Stimulated activated CD4-positive, alpha-beta T cell treated with anti-CD3 and anti-CD28 coated beads, Interleukin-4, amount 100 ng/mL, for 24 hours (primary cell): ENCODE measurements around the gene YTHDF2.

ENCODE experiments used
- DNase-seq: peaks from one replicate; pipeline ENCODE4 v3.0.0-alpha.2; 2020

Gene YTHDF2

GRCh38 chr1:28803662-28804061, 66.9 kb downstream of the YTHDF2 start:
- DNase-seq: no peak

GRCh38 chr1:28804071-28804470, 67.3 kb downstream of the YTHDF2 start:
- no peak for DNase-seq

GRCh38 chr1:28807046-28807445, 70.3 kb downstream of the YTHDF2 start:
- DNase-seq: no peak

- no peak for DNase-seq
Observed at GRCh38 chr1:28807986-28808385, 71.2 kb downstream of the YTHDF2 start.

GRCh38 chr1:28811369-28811765, 74.6 kb downstream of the YTHDF2 start:
- DNase-seq: no peak

- DNase-seq: no peak
Observed at GRCh38 chr1:28811766-28812668, 75.3 kb downstream of the YTHDF2 start, which contains the start of gene OPRD1. Gene OPRD1 (plus strand): TSS chr1:28812170. CDS start chr1:28812384, 214 bp downstream.

GRCh38 chr1:28812669-28813468, 76.1 kb downstream of the YTHDF2 start:
- no peak for DNase-seq

- no peak for DNase-seq
Observed at GRCh38 chr1:28813931-28814465, 77.3 kb downstream of the YTHDF2 start.

GRCh38 chr1:28815533-28816185, 78.9 kb downstream of the YTHDF2 start:
- no peak for DNase-seq

- no peak for DNase-seq
Observed at GRCh38 chr1:28817133-28817532, 80.4 kb downstream of the YTHDF2 start.

- no peak for DNase-seq
Observed at GRCh38 chr1:28819020-28819419, 82.3 kb downstream of the YTHDF2 start.
